T-helper 1 cell (primary cell): ENCODE results near the gene CATSPERZ.

Experiments
- DNase-seq, 5 donors: peaks; one replicate each; pipeline ENCODE4 v3.0.0-alpha.2; 2012 to 2020

CATSPERZ gene

DNA sequence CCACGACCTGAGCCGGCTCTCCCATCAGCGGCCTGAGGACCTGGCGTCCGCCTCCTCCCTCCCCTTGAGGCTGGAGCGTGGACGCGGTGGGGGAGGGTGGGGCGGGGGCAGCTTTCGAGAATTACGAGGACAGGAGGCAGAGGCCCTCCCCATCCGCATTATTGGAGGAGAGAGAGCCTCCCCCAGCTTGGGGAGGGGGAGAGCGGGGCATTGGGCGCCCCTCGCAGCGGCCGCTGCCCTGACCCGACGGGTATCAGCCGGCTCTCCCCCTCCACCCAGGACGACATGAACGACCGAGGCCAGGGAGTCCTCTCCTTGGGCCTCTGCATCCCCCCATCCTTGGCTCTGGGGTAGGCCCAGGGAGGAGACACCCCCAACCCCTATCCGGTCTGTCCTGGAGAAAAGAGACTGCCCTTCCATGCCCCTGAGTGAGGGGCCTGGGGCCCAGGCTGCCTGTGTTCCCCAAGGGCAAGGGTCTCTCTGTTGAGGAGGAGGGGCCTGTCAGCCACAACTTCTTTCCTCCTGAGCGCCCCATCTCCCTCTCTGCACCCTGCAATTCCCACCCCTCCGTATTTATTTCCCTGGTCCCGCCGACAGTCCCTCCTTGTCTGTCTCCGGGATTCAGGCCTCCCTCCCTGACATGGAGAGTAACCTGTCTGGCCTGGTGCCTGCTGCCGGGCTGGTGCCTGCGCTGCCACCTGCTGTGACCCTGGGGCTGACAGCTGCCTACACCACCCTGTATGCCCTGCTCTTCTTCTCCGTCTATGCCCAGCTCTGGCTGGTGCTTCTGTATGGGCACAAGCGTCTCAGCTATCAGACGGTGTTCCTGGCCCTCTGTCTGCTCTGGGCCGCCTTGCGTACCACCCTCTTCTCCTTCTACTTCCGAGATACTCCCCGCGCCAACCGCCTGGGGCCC lies 14.0 kb upstream of the CATSPERZ start:
- peak in 1 of 5 donors; percentile 40 for DNase-seq

DNA sequence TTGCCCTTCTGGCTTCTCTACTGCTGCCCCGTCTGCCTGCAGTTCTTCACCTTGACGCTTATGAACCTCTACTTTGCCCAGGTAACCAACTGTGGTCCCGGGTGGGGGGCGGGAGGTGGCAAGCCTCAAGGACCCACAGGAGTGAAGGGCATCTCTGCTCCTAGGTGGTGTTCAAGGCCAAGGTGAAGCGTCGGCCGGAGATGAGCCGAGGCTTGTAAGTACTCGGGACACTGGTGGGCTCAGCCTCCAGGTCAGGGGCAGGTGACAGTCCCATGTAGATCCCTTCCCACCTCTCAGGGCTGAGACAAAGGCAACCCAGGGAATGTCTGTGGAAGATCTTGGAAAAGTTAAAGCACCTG lies 13.4 kb upstream of the CATSPERZ start:
- DNase-seq = no peak

DNA sequence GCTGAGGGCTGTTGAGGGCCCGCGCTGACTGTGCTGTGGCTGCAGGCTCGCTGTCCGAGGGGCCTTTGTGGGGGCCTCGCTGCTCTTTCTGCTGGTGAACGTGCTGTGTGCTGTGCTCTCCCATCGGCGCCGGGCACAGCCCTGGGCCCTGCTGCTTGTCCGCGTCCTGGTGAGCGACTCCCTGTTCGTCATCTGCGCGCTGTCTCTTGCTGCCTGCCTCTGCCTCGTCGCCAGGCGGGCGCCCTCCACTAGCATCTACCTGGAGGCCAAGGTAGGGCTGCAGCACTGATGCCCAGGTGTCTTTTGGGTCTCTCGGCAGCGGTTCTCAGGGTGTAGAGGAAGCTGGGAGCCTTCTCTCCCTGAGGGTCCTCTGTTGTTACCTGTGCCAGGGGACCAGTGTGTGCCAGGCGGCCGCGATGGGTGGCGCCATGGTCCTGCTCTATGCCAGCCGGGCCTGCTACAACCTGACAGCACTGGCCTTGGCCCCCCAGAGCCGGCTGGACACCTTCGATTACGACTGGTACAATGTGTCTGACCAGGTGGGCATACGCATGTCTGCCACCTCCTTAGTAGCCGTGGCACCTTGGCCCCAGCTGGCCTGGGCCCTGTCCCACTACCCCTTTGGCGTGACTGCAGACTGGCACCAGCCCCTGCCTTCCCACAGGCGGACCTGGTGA lies 12.3 kb upstream of the CATSPERZ start:
- no peak for DNase-seq

DNA sequence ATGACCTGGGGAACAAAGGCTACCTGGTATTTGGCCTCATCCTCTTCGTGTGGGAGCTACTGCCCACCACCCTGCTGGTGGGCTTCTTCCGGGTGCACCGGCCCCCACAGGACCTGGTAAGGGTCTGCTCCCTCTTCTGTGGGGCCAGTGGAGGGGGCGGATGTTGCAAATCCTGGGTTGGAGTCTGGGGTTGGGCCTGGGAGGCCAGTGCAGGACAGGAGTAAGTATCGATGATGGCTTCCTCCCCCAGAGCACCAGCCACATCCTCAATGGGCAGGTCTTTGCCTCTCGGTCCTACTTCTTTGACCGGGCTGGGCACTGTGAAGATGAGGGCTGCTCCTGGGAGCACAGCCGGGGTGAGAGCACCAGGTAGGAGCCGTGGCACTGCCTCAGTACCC lies 11.8 kb upstream of the CATSPERZ start:
- no peak for DNase-seq

DNA sequence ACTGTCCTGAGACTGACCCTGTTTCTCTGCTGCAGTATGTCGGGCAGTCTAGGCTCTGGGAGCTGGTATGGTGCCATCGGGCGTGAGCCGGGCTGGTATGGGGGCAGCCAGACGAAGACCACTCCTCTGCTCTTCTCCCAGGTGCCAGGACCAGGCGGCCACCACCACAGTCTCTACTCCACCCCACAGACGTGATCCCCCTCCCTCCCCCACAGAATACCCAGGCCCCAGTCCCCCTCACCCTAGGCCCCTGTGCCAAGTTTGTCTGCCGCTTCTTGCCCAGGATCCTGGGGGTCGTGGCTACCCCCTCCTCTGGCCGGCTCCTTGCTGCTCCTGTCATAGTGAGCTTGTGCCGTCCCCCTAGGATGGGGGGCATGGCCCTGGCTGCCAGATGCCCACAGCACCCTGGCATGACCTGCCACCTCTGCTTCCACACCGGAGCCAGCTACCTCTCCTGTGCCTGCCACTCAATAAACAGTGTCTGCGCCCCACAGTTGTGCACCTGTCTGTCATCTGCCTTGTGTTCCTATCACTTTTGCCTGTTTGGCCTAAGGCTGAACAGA lies 11.1 kb upstream of the CATSPERZ start:
- no peak for DNase-seq

DNA sequence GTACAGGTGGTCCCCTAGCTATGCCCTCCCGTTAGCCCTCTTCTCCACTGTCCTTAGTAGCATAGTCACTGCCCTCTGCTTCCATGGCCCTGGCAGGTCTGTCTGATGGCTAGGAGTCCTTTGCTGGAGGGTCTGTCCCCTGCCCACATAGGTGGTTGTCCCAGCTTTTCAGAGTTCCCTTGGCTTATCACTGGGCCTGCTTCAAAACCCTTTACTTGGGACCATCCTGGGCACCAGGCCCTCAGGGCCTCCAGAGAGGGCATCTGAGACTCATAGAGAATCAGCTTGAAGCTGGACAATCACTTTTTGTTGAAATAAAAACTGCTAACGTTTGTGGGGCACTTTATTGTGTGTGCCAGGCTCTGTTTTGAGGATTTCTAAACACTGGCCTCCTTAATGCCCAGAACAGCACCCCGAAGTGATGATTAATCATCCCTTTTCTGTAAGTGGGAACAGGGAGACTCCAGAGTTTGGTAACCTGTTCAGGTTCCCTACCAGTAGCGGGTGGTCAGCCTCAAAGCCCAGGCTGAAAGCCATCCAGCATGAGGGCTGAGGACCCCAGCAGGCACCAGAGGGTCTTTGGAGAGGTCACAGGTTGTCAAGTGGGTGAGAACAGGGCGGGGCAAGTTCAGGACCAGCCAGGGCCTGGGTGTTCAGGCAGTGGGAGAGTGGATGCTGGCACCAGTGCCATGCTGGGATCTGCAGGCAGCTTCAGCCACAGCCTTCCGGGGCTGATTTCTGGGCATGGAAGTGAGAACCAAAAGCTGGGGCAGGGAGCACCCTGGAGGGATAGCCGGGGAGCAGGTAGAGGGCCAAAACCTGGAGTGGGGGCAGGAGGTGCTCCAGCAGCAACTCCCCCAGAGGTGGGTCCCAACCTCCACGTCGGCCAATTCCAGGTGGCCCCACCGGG lies 9.6 kb upstream of the CATSPERZ start:
- DNase-seq = no peak

DNA sequence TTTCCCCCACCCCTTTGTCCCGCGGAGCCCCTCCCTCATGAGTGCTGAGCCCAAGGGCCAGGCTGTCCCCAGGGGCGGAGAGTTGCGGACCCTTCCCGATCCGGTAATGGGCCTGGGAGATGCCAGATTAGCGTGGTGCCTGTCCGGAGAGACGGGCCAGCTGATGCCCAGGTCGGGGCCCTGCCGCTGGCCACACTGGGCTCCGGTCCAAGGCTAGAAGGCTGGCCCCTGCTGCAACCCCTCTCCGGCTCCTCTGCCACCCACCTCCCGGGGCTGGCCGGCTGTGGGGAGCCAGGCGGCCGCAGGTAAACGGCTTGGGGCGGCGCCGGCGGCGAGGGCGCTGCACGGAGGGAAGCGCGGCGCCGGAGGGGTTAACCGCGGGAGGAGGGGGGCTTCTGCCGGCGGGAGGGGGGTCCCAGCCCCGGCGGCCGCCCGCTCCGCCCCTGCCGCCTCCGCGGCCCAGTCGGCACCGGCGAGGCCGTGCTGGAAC lies 8.9 kb upstream of the CATSPERZ start, which contains the start of gene KCNK4:
Gene KCNK4 (plus strand): TSS at position 41 of the 490 bp plus-strand sequence. CDS start 1,717 bp downstream, outside the sequence.
- no peak for DNase-seq

DNA sequence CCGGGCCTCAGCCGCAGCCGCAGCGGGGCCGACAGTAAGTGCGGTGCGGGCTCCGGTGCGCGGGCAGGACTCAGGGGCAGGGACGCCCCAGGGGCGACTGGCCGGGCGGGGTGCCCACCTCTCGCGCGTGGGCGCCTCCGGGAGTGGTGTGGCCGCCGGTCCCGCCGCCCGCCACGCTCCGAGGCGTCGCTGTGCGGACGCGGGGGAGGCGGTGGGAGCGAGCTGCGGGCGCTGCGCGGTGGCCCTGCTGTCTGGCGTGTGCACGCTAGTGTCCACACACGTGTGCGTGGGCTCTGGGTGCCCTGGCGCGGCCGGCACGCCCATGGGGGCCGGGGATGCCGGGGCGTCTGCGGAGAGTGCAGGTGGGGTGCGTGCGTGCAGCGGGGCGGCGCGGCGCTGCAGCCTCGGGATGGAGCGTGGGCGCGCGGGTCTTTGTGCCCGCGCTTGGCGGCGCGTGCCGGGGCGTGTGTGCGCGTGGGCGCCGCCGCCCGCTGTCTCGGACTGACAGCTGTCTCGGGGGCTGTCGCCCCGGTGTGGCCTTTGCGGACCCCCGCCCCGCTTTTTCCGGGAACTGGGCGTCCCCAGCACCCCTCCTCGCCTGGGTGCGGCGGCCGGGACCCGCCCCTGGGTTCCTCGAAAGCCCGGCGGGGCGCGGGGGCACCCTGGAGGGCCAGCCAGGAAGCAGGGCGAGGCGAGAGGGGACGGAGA lies 8.3 kb upstream of the CATSPERZ start:
- DNase-seq = no peak

DNA sequence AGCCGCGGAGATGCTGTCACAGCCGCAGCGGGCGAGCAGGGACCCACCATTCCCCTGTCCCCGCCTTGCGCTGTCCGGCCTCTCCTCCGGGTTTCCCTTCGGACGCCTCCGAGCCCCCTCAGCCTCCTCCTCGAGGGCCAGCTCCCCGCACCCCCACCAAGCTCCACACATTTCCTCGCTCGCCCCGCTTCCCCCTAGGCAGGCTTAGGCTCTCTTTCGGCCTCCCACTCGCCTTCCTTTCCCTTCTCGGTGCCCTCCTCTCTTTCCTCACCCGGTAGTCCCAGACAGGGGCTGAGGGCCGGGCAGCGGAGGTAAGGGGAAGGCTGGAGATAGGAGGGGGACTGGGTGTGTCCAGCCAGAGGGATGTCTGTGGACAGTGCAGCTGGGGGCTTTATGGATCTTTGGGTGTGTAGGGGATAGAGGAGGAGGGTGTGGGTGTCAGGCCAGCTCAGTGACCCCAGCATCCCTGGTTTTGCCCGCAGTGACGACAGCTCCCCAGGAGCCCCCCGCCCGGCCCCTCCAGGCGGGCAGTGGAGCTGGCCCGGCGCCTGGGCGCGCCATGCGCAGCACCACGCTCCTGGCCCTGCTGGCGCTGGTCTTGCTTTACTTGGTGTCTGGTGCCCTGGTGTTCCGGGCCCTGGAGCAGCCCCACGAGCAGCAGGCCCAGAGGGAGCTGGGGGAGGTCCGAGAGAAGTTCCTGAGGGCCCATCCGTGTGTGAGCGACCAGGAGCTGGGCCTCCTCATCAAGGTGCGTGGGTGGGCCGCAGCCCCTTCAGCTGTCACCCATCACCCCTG lies 7.5 kb upstream of the CATSPERZ start:
- no peak for DNase-seq

DNA sequence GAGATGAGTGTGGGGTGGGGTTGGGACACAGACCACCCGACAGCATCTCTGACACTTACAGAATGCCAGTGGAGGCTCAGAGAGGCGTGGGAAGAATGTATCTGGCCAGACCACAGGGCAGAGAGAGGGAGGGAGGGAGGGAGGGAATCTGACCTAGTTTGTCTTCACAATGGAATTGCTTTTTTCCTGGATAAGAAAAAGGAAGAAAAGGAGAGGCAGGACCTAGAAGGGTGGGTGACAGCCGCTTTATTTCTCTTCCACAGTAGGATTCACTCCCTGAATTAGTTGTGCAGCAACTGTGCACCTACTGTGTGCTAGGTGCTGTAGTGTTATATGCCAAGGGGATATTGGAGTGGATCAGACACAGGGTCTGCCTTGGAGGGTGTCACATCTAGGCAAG lies 5.4 kb upstream of the CATSPERZ start:
- DNase-seq = no peak

DNA sequence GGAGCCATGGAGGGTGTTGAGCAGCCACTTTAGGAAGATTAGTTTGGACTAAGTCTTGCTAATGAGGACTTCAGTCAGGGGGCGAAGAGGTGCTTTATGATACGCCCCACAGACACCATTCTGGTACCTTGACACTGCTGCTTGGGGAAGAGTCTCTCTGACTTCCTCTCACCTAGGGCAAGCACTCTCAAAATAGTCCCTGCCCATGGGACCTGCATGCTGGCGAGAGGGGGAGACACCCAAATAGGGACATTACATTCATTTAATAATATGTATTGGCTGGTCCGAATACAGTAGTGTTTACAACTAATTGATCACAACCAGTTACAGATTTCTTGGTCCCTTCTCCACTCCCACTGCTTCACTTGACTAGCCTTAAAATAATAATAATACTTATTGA lies 4.4 kb upstream of the CATSPERZ start:
- DNase-seq = no peak

DNA sequence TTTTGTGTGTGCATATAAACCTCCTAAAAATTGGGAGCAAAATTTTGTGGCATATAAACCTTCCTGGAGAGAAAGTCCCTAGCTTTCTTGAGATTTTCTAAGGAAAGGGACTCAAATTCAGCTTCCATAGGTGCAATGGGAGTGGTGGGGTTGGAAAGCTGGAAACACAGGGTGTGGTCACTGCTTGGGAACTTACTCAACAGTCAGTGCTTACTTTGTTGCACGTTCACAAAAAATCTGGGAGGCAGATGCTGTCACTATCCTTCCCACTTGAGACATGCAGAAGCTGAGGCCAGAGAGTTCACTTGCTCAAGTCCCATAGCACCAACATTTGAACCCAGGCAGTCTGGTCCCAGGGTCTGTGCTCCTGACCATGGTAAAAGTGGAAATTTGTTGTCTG lies 3.9 kb upstream of the CATSPERZ start:
- DNase-seq = no peak

DNA sequence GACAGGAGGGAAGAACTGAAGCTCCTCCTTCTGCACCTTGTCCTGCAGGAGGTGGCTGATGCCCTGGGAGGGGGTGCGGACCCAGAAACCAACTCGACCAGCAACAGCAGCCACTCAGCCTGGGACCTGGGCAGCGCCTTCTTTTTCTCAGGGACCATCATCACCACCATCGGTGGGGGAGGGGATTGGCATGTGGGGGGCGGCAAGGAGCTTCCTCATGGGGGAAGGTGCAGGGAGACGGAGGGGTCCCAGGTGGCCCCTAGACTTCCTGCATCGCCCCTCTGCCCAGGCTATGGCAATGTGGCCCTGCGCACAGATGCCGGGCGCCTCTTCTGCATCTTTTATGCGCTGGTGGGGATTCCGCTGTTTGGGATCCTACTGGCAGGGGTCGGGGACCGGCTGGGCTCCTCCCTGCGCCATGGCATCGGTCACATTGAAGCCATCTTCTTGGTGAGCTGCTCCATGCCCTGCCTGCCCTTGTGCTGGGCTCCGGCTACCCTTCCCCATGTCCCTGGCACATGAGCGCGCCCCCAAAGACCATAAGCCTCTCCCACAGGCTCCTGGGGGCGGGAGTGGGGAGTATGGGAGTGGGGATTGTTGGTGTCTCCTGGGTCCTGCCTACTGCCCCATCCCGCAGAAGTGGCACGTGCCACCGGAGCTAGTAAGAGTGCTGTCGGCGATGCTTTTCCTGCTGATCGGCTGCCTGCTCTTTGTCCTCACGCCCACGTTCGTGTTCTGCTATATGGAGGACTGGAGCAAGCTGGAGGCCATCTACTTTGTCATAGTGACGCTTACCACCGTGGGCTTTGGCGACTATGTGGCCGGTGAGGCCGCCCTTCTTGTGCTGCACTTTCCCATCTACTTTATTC lies 3.1 kb upstream of the CATSPERZ start:
- no peak for DNase-seq

DNA sequence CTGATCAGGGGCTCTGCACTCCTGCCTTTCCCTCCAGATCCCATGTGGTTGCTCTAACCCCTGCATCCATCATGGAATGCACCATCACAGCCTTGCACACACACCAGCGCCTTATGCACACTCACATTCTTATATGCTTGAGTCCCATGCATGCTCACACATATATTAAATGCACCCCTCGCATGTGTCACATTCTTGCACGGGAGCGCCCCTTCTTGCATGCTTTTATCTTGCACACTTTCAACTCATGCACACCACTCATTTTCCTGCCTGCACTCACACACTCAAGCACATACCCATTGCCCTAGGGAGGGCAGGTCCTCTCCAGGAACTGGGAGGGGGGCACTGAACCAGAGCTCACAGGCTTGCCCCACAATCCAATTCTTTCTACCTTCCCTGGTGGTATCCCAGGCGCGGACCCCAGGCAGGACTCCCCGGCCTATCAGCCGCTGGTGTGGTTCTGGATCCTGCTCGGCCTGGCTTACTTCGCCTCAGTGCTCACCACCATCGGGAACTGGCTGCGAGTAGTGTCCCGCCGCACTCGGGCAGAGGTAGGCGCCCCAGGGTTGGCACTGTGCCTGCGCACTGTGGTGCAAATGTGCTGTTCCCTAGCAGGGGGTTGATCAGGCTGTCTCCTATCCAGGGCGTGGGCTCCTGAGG lies 2.3 kb upstream of the CATSPERZ start:
- DNase-seq = no peak

DNA sequence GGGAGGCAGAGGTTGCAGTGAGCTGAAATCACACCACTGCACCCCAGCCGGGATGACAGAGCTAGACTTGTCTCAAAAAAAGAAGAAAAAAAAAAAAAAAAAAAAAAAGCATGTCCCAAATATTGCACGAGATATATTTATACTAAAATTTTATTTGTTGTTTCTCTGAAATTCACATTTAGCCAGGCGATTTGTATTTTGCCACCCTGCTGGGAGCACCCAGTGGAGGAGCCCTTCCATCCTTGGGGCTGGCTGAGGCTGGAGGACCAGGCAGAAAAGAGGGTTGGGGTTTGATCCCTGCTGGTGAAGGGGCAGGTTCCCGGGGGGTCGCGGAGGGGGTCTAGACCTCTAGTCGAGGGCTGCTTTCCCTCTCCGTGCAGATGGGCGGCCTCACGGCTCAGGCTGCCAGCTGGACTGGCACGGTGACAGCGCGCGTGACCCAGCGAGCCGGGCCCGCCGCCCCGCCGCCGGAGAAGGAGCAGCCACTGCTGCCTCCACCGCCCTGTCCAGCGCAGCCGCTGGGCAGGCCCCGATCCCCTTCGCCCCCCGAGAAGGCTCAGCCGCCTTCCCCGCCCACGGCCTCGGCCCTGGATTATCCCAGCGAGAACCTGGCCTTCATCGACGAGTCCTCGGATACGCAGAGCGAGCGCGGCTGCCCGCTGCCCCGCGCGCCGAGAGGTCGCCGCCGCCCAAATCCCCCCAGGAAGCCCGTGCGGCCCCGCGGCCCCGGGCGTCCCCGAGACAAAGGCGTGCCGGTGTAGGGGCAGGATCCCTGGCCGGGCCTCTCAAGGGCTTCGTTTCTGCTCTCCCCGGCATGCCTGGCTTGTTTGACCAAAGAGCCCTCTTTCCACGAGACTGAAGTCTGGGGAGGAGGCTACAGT lies 952 bp upstream of the CATSPERZ start:
- no peak for DNase-seq

DNA sequence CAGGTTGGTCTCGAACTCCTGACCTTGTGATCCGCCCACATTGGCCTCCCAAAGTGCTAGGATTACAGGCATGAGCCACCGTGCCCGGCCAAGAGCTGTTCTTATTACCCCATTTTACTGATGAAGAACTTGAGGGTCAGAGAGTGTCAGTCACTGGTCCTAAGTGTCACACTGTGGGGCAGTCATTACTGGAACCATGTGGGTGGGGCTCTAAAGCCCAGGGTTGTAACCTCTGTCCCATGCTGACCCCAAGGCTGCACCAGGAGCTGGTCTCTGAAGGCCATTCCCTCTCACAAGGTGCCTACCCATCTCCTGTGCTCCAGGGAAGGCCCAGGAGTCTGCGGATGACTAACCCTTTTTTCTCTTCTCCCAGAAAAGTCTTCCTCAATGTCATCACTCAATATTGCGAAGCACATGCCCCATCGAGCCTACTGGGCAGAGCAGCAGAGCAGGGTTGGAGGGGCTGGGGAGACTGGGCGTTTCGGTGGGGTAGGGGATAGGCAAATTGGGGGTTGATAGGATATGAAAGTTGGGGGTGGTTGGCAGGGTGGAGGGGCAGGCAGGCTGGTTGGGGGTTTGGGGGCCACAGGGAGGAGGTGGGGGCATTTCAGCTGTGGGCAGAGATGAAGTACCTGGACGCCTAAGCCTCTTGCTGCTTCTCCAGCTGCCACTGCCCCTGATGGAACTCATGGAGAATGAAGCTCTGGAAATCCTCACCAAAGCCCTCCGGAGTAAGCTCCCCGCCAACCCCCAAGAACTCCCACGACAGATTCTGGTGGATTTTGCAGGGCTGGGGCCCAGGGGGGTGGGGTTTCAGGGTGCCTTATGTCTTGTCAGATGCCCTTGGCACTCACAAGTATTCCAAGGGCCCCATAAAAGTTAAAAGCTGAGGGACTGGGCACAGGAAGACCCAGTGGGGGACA lies 3.2 kb downstream of the CATSPERZ start:
- no peak for DNase-seq

DNA sequence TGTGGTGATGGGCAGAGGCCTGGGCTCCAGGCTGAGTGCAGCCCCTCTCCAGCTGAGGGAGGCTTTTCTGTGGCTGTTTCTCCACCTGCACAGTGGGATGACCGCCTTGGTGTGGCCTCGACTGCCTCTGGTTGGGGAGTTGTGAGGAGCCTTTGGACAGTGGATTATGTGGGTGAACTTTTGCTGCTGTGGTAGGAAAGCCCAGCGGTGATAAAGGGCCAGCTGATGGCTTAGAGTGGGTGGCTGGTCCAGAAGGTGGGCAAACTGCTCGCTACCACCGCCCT lies 3.8 kb downstream of the CATSPERZ start:
- DNase-seq = no peak
